Posterior cingulate gyrus (tissue), 11 donors: ENCODE data around the gene SEC24B.

Source experiments
- DNase-seq, 10 donors: peaks; one replicate each; pipeline versions ENCODE4 v3.0.0 to v3.0.0-alpha.2; 2020 to 2021; ENCODE audit warnings: mixed read lengths in 3 of 10
- intact Hi-C: fragments of 100-400 bp; cut with DNase I; formaldehyde crosslinking; loops from one replicate; pipeline ENCODE4 v1.15.1; 2023

SEC24B gene

DNA sequence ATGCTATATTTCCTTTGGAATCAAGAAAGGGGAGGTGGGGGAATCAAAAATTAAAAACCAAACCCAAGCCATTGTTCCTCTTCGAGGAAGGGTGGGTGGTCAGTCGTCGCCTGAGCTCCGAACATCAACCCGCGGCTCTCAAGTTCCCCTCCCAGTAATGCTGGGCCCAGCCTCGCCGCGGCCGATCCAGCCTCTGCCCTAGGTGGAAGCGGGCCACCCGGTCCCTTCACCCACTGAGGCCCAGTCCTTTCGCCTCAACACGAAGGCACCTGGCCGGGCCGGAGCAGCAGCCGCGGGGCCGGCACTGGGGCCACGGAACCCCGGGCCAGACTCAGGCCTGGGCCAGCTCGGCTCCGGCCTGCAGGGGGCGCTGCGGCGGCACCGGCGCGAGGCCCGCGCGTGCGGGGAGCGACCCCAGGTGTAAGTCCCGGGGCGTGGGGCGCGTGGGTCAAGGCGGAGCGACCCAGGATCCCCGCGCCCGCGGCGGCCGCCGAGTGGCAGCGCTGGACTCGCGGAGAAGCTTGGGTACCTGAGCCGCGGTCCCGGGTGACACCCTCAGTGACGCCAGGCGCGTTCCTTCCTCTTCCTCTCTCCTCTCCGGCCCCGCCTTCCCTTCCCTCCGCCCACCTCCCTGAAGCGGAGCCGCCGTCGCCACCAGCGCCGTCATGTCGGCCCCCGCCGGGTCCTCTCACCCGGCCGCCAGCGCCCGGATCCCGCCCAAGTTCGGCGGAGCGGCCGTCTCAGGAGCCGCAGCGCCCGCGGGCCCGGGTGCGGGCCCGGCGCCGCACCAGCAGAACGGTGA lies at the start of gene SEC24B:
Gene SEC24B (plus strand): TSS at position 611 of the 802 bp plus-strand sequence. CDS start 55 bp downstream, at position 666.
- peak; percentile 72 to 97 (median 83) for DNase-seq

DNA sequence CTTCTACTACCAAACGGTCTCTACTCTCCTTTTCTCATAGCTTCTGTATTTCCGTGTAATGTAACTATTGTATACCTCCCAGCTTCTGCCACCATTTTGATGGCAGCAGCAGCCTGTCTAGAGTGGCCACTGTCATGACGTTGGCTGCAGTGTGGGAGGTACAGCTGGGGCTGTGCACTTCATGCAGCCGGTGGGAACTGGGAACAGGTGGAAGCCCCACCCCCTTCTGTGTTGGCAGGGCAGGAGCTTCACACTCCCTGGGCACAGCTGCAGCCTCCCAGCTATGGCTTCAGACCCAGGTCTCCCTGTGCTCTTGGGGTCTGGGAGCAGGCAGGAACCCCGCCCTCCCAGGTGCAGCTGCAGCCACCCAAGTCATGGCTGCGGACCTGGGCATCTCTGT lies 49.8 kb upstream of the SEC24B start:
- intact Hi-C loops = no loop called here
- DNase-seq = no peak

More for the DNA sequence above, at the start of gene SEC24B:
- intact Hi-C loops = loop anchor here (2.0 to 10.0 kb wide), 3 partner anchors 127 to 384 kb away; partner anchors contain the start of genes CASP6, GAR1 and MCUB

- intact Hi-C loops = no loop called here
- DNase-seq = peak in 1 of 10 donors; percentile 77
These were observed 48.4 kb upstream of the SEC24B start for GRCh38 chr4:109385260-109385659.

GRCh38 chr4:109389369-109390114 lies 44.1 kb upstream of the SEC24B start:
- intact Hi-C loops = no loop called here
- no peak for DNase-seq

GRCh38 chr4:109390115-109390768 lies 43.4 kb upstream of the SEC24B start:
- intact Hi-C loops = no loop called here
- DNase-seq = no peak

DNA sequence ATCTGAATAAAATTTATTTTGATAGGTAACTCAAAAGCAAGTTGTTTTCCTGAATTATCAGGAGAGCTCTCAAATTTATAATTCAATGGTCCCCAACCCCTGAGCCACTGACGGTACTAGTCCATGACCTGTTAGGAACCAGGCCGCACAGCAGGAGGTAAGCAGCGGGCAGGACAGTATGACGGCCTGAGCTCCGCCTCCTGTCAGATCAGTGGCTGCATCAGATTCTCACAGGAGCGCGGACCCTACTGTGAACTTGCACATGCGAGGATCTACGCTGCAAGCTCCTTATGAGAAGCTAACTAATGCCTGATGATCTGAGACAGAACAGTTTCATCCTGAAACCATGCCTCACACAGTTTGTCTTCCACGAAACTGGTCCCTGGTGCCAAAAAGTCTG lies 37.9 kb upstream of the SEC24B start:
- DNase-seq = peak in 1 of 10 donors; percentile 77
- intact Hi-C loops = no loop called here

- intact Hi-C loops = no loop called here
- DNase-seq = no peak
These were observed 34.7 kb upstream of the SEC24B start for GRCh38 chr4:109398928-109399327.

DNA sequence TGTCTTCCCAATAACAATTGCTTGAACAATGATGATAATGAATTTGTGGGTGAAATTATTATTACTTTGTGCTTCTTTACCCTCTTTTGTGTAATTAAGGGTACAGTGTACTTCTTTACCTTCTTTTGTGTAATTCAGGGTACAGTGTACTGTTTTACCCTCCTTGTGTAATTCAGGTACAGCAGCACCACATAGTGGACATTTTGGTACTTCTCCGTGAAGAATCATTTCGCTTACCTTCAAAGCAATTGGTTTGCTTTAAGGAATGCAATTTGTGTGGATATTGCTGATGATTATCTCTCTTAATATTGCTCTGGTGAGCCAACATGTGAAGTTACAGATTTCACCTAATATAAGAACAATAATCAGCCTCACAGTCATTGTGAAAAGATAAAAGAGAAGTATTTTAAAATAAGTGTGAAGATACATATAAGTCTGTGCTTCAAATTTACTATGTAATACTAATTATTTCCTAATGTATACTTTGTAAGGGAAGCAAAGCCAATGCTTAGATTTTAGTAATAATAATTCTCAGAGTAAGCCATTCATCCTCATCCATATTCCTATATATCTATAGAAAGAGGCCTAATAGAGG lies 27.2 kb upstream of the SEC24B start:
- peak in 1 of 10 donors; percentile 16 for DNase-seq
- intact Hi-C loops = loop anchor here (2.0 to 5.0 kb wide), 2 partner anchors 572 to 724 kb away; no protein-coding TSS in a partner anchor

GRCh38 chr4:109407027-109407737 lies 26.4 kb upstream of the SEC24B start:
- intact Hi-C loops = loop anchor here (2.0 to 5.0 kb wide), 2 partner anchors 572 to 725 kb away; no protein-coding TSS in a partner anchor
- DNase-seq = no peak

DNA sequence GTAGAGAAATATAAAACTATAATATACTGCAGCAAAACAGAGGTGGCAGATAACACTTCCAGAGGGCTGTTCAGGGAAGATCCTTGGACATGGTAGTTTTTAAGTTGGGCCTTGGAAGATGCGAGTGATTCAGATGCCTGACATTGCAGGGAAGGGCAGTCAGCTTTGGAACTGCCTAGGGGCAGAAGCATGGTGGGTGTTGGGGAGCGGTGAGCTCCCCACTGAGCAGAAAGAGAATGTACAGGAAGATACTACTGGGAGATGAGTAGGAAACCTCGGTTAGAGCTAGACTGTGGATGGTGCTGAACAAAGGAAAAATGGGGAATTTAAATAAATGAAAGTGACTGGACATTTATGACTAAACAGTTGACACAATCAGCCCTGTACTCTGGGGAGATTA lies 24.9 kb upstream of the SEC24B start:
- intact Hi-C loops = loop anchor here (5.0 kb wide), 1 partner anchor 726 kb away; no protein-coding TSS in a partner anchor
- no peak for DNase-seq

- intact Hi-C loops = no loop called here
- DNase-seq = no peak
These were observed 23.4 kb upstream of the SEC24B start for GRCh38 chr4:109410226-109410625.

DNA sequence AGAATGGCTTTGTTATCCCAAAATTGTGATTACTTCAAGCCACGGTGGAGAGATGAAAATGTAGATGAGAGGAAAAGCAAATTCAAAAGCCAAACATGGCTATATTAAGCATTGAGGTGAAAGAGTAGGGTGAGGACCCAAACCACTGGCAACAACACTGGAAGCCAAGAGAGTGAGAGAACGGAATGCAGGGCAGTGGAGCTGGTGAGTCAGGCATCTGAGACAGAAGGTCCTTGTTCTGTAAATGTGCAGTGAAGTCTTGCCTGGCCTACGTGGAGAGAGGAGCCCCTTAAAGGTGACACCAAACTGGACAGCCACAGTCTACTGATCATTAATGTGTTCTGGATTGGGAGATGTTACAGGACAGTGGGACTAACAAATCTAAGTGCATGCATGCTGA lies 22.8 kb upstream of the SEC24B start:
- intact Hi-C loops = no loop called here
- no peak for DNase-seq

DNA sequence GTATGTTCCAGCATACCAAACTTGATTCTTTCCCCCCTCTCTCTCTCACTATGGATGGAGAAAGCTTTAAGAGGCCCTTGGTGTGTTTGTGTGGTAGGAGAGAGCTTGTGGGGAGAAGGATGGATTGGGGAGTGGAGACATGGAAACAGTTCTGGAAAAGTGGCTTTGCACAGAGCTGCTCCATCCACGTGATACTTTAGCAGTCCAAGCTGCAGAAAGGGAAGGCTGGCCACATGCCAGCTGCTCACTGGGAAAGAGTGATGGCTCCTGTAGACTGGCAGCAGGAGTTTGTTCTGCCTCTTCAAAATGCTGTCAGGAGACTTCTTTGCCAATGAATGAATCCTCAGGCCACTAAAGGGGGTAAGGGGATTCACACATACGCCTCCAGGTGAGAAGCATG lies 21.7 kb upstream of the SEC24B start:
- peak in 7 of 10 donors; percentile 23 to 84 (median 40) for DNase-seq
- intact Hi-C loops = no loop called here

DNA sequence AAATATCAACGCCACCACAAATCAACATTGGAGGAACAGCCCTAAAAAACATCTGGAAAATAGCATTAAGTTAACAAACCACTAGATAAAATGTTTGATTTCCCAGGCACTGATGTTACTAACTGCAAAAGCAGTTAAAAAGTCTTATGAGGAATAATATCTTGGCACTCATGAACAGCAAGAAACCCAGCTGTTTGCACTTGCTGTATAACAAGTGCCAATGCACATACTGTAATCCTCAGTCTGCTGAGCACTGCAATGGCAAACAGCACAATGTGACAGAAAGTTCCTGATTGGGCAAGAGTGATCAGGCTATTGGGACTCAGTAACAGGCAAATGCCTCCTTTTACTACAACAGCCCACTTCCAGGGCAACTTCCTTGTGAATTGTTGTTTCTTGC lies 20.8 kb upstream of the SEC24B start:
- intact Hi-C loops = no loop called here
- no peak for DNase-seq

DNA sequence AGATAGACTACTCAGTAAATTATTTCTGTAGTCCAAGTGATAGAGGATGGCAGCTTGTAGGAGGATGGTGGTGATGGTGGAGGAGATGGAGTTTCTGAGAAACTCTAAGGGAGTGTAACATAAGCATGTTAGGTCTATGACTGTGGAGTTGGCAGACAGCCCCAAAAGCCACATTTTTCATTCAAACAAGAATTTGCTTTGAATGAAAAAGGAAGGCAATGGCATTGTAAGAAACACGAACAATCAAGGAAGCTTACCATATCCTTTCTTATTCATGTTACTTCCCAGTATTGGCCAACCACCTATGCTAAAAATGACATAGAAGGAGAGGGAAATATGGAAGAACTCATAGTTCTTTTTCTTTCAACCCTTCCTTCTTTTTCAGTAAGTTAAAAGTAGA lies 18.7 kb upstream of the SEC24B start:
- DNase-seq = no peak
- intact Hi-C loops = no loop called here

DNA sequence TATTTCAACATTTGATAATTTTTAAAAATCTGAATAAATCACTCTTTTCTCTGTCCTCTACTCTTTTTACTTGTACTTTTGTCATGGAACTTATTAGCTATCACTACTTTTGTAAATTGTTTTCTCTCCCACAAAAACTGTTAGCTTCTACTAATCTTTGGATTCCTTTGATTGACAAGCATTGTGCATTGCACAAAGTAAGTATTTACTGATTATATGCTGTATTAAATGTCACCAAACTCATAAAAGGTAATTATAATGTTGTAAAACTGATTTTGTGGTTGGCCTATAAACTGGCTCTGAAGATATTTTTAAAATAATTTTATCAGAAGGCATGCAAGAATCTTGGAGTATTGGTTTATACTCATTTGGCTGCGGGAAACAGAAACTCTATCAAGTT lies 15.0 kb upstream of the SEC24B start:
- intact Hi-C loops = no loop called here
- no peak for DNase-seq

DNA sequence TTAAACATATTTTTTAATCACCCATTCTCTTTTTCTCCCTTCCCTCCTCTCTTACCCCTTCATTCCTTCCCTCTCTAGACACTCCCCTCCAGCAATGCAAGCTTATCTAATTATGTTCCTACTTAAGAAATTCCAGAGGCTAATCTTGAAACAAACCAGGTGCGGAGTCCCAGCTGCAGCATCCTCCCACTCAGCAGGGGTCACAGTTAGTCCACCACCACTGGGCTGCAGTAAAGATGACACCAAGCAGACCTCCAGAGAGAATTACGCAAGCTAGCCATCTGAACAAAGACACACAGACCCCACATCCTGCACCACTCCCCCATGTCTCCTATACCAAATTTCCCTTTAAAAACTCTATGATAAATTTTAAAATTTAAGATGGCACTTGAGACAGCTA lies 13.9 kb upstream of the SEC24B start:
- intact Hi-C loops = loop anchor here (5.0 kb wide), 1 partner anchor 238 kb away; no protein-coding TSS in a partner anchor
- DNase-seq = no peak

DNA sequence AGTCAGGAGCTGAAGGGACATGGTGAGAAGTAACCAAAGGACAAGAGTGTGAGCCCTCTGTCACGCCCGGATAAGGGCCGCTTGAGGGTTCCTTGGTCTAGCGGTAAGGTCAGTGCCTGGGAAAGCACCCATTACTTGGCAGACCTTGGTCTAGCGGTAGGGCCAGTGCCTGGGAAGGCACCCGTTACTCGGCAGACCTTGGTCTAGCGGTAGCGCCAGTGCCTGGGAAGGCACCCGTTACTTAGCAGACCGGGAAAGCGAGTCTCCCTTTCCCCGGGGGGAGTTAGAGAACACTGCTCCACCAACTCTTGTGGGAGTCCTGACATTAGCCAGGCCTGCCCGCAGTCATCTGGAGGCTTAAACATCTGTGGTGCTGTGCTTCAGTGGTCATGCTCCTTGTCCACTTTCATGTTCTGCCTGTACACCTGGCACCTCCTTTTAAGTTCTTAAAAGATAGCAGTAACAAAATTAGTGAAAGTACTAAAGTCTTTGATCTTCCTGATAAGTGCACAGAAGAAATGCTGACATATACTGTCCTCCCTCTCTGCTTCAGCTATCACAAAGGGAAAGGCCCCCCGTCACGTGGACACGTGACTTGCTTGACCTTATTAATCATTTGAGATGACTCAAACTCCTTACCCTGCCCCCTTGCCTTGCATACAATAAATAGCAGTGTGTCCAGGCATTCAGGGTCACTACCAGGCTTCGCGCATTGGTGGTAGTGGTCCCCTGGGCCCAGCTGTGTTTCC lies 9.3 kb upstream of the SEC24B start:
- intact Hi-C loops = loop anchor here (5.0 kb wide), 1 partner anchor 233 kb away; no protein-coding TSS in a partner anchor
- DNase-seq = no peak

DNA sequence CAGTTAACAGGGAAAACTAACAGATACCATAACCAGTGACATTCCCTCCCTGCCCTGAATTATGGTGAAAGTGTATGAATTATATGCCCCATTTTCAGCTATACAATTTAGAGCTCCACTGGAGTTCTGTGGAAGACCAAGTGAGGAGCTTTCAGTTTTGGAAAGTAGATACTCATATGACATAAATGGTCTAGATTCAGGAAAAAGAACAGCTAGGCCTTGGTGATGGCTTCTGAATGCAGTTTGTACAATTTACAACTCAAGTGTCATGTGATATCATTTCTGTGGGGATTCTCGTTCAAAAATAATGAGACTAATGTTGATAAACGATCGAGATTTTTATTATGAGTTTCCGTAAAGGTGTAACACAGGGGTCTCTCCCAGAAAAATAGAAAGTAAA lies 8.2 kb upstream of the SEC24B start:
- no peak for DNase-seq
- intact Hi-C loops = no loop called here
